ENCODE measurements around the gene ISL1.

ISL1 gene

DNA sequence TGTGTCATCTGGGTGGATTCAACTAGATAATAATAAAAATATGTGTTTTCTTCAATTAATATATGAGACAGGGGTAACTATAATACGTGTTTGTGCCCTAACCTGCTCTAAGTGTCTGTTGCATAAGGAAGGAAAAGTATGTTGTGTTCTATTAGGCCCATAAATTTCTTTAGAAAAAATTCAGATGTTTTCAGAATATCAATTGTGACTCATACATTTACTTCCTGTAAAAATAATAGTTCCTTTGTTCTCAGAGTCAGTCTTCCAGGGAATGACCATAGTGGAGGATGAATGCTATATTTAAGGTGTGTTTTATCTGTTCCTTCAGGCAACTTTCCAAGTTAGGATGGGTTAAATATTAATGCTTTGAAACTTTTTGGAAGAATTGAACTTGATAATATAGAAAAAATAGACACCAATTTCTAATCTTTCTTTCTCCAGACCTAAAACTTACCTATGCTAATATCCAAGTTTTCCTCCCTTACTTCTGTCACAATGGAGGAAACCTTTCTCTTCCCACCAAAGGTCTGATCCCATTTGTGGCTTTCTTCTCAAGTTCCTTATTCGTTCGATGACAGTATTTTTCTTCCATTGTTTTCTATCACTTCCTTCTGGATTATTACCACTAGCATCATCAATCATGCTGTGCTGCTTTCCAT is 49.9 kb downstream of the ISL1 start:
- H3K9me3 ChIP-seq (ENCODE audit: severe bottlenecking) = no peaks in the 10 kb centered on the region
- DNase-seq = no peak
- H3K27ac ChIP-seq = no peak overlapping the region
- no peak overlapping the region for H3K4me3 ChIP-seq (ENCODE audit: low read depth, low read length)
- H3K36me3 ChIP-seq = no peaks in the 10 kb centered on the region
- TF ChIP-seq, protein P1, sequence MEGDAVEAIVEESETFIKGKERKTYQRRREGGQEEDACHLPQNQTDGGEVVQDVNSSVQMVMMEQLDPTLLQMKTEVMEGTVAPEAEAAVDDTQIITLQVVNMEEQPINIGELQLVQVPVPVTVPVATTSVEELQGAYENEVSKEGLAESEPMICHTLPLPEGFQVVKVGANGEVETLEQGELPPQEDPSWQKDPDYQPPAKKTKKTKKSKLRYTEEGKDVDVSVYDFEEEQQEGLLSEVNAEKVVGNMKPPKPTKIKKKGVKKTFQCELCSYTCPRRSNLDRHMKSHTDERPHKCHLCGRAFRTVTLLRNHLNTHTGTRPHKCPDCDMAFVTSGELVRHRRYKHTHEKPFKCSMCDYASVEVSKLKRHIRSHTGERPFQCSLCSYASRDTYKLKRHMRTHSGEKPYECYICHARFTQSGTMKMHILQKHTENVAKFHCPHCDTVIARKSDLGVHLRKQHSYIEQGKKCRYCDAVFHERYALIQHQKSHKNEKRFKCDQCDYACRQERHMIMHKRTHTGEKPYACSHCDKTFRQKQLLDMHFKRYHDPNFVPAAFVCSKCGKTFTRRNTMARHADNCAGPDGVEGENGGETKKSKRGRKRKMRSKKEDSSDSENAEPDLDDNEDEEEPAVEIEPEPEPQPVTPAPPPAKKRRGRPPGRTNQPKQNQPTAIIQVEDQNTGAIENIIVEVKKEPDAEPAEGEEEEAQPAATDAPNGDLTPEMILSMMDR (IDR thresholded peaks at IDR 0.05; ENCODE audit: low read depth, low read length) = no peak
- peaks cover 37% of the 10 kb centered on the region for H3K27me3 ChIP-seq (ENCODE audit: insufficient read depth, low read depth, severe bottlenecking)

DNA sequence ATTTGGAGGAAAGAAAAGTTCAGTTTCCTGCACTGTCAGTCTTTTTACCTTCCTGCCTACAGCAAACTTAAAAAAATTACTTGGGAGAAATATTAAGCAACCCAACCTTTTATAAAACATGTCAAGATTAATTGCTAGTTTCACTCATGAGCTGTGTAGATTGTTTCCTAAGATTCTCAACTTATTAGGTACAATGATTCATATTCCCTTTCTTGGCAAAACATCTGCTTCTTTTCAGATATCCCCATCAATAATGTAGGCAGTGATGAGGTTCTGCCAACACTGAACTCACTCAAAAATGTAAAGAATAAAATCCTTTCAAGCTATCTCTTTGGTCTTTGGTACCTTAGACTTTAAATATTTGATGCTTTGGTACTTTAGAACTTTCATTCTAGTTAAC is 56.0 kb downstream of the ISL1 start:
- TF ChIP-seq, protein P1 (IDR thresholded peaks at IDR 0.05; ENCODE audit: low read depth, low read length) = no peak
- Histone ChIP-seq H3K27me3 (ENCODE audit: insufficient read depth, low read depth, severe bottlenecking) (peaks cover 35% of the 10 kb centered on the region), H3K4me3 (ENCODE audit: low read depth, low read length) (no peak overlapping the region), H3K27ac (no peak overlapping the region), H3K36me3 (no peaks in the 10 kb centered on the region), H3K9me3 (ENCODE audit: severe bottlenecking) (no peaks in the 10 kb centered on the region)
- DNase-seq = no peak

Data from WERI-Rb-1 (cell line).